ENCODE data around the gene RAP1GDS1.
A peak's percentile ranks its signal among the peaks of the same experiment; 100 is the strongest.

RAP1GDS1 gene, protein sequence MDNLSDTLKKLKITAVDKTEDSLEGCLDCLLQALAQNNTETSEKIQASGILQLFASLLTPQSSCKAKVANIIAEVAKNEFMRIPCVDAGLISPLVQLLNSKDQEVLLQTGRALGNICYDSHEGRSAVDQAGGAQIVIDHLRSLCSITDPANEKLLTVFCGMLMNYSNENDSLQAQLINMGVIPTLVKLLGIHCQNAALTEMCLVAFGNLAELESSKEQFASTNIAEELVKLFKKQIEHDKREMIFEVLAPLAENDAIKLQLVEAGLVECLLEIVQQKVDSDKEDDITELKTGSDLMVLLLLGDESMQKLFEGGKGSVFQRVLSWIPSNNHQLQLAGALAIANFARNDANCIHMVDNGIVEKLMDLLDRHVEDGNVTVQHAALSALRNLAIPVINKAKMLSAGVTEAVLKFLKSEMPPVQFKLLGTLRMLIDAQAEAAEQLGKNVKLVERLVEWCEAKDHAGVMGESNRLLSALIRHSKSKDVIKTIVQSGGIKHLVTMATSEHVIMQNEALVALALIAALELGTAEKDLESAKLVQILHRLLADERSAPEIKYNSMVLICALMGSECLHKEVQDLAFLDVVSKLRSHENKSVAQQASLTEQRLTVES

GRCh38 chr4:98260579-98261404 is at the start of gene RAP1GDS1:
RAP1GDS1 (plus strand) TSS chr4:98261384; CDS start chr4:98261566, 182 bp downstream.
- DNase-seq: peak; percentile 91

- DNase-seq: no peak
Observed at GRCh38 chr4:98222306-98222705, 38.9 kb upstream of the RAP1GDS1 start.

DNA sequence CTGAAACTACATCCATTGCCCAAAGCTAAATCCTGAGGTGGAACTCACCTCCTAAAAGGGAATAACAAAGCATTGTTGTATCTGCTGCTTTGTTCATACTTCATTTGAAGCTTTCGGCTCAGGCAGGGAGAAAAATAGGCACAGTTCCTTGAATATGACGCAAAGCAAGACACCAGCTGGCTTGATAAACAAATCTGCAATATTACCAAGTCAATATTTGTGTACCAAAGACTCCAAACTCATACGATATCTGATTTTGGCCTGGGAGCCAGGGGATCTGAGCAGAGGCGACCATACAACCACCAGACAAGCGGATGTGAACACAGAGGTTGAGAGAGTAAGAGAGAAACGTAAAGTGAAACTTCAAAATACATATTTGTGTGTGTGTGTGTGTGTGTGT is 34.8 kb upstream of the RAP1GDS1 start:
- DNase-seq: no peak

- no peak for DNase-seq
Observed at GRCh38 chr4:98230961-98231360, 30.2 kb upstream of the RAP1GDS1 start.

GRCh38 chr4:98232202-98232601 is 29.0 kb upstream of the RAP1GDS1 start:
- no peak for DNase-seq

DNA sequence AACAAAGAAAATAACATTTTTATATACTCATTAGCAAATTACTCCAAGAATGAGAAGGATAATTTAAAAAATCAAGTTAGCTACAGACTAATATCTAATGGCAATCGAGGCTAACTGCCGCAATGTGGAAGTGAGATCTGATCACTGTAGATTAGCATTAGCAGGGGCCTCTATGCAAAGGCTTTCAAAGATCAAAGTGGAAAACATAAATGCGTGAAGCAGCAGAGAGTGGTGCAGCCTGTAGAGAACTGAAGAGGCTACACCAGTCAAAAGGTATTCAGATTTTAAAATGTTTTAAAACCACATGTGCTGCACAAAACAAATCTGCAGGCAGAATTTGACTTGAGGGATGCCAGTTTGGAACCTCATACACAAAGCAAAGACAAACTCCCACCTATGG is 24.0 kb upstream of the RAP1GDS1 start:
- DNase-seq: no peak

- DNase-seq: no peak
Observed at GRCh38 chr4:98242063-98242462, 19.1 kb upstream of the RAP1GDS1 start.

- DNase-seq: no peak
Observed at GRCh38 chr4:98242538-98242937, 18.6 kb upstream of the RAP1GDS1 start.

DNA sequence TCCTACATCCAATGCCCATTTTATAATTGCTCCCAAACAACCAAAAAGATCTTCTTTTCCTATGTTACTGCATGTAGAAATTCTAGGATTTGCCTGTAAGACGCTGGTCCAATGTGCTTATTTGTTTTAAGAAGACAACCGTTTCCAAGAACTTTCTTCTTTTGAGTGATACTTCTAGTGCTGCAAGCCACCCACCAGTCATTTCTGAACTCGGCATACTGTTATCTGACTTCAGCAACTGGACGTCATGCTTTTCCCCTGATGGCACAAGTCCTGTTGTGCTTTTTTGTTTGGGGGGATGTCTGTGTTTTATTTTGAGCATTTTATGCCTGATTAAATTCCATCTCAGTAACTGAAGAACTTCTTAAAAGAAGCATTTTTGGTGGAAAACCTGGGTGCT is 16.0 kb upstream of the RAP1GDS1 start:
- no peak for DNase-seq

DNA sequence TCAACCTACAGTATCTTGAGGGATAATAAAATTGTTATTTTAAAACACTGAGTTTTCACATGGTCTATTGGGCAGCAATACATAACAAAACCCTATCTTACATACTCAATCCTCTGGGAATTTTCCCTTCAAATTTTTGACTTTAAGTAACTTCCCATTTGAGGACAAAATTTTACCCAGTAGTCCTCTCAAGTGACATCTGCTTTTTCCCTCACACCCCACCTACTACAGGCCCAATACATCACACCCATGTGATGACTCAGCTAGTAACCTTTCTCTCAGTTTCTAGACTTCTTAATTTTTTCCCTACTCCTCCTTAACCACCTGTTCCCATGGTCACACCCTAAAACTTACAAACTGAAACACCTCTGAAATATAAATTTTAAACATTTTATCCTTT is 12.2 kb upstream of the RAP1GDS1 start:
- DNase-seq: no peak

GRCh38 chr4:98249831-98250230 is 11.4 kb upstream of the RAP1GDS1 start:
- DNase-seq: no peak

DNA sequence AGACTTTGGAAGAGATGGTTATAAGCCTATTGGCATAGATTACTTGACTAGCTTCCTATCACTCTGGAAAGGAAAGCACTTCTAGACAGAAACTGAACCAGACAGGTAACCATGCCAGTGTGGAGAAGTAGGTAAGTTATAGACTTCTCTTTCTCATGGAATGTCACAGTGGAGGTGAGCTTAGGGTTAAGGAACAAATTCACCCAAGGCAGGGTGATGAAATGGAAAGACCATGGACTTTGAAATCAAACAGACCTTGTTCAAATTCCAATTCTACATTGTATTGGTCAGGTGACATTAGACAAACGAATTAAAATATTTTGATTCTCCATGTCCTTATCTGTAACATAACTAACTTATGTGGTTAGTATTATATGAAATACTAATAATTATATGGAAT is 7.7 kb upstream of the RAP1GDS1 start:
- DNase-seq: no peak

GRCh38 chr4:98260047-98260578 is 1.1 kb upstream of the RAP1GDS1 start:
- DNase-seq: peak; percentile 39

DNA sequence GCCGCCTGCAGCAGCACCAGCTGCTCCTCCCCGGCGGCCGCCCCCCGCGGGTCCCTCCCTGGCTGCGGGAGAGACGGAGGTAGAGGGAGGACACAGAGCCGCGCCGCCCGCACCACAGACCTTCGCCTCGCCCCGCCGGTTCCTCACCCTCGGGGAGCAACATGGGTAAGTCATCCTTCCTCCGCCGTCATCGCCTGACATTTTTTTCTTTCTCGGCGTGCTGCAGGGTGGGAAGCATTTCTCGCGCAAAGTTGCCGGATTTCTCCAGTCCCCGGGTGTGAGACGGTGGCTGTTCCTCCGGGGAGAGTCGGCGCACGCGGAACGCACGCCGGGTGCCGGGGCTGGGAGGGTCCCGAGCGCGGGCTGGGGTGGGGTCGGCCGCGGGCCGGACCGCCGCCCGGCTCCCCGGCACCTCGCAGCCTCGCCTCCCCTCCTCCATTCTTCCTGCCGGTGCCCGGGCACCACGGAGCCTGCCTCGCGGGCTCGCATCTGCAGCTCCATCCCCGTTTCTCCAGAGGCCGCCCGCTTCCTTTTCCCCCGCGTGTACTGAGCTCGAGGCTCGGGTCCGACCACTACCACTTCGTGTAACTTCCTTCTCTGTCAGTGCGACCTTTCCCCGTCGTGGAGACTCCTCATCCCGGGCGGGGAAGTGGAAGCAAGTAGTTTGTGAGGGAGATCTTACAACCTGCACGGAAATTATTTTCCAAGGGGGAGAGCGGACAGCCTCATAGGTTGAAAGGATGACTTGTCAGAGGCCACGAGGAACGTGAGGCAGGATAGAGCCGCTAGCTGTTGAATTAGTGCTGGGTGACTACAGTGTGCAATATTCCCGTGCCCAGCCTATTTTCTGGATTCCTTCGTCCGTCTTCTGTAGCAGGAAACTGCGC is 464 bp downstream of the RAP1GDS1 start:
- DNase-seq: peak; percentile 47

DNA sequence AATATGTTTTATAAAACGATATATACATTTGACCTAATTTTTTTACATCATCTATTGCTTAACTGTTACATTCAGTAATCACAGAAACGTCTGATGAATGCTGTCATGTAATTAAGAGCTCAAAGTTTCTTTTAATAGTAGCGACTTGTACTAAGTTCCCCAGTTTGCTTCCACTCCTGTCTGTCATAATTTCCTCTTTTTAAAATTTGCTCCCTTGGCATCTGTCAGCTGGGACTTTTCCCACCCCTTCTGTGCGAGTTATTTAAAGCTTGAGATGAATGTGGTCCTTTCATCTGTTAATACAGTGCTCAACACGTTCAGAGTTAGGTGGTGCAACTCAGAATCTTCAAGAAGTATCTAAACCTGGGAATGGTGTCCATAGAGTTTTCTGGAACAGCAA is 1.2 kb downstream of the RAP1GDS1 start:
- no peak for DNase-seq

DNA sequence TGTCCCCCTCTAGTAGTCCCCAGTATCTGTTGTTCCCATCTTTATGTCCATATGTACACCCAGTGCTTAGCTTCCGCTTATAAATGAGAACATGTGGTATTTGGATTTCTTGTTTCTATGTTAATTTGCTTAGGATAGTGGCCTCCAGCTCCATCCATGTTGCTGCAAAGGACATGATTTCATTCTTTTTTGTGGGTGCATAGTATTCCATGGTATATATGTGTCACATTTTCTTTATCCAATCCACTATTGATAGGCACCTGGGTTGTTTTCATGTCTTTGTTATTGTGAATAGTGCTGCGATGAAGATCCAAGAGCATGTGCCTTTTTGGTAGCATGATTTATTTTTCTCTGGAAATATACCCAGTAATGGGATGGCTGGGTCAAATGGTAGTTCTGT is 6.3 kb downstream of the RAP1GDS1 start:
- DNase-seq: no peak

GRCh38 chr4:98275145-98275544 is 14.0 kb downstream of the RAP1GDS1 start:
- DNase-seq: no peak

DNA sequence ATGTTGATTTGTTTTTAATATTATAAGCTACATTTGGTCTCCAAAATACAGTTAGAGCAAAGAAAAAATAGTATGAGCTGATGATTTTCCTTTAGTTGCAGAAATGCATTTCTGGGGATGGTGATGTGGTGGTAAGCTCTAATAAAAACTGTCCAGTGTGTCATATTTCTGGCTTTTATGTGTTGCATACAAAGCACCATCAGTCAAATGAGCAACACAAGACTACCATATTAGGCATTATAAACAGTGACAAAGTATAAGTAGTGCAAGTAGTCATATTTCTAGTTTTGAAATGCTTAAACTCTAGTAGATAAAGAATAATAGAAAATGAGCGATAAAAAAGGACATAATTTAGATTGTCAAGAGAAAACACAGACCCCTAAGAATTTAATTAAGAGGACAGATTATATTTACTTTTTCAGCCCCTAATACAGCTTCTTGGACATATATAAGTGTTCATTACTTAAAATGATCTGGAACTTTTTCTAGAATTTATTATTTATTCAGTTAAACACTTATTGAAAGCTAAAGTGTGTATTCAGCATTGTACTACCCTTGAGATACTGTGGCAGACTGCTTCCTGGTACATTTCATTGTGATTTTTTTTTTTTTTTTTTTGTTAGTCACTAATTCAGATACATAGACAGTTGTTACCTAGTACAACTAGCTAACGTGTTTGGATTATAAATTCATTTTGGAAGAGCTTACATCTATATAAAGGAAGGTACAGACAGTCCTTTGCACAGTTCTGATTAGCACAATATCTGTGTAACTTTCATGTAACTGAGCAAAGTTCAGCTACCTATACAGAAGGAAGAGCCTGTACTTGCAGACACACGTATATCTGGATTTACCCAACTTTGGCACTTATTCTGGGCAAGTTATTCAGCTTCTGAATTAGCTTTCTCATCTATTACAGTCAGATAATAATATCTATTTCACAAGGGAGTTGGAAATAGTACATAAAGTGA is 22.3 kb downstream of the RAP1GDS1 start:
- DNase-seq: no peak

- DNase-seq: no peak
Observed at GRCh38 chr4:98284640-98285046, 23.5 kb downstream of the RAP1GDS1 start.

DNA sequence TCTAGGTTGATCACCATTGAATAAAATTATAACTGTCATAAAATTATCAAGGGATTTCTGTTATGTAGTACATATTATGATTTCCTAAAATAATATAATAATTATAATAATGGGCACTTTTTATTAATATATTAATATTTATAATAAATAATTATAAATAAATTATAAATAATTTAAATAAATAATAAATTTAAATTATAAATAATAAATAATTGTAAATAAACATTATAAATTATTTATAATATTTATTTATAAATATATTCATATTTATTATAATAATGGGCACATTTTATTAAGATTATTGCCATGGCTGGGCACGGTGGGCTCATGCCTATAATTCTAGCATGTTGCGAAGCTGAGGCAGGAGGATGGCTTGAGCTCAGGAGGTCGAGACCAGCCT is 24.5 kb downstream of the RAP1GDS1 start:
- no peak for DNase-seq

DNA sequence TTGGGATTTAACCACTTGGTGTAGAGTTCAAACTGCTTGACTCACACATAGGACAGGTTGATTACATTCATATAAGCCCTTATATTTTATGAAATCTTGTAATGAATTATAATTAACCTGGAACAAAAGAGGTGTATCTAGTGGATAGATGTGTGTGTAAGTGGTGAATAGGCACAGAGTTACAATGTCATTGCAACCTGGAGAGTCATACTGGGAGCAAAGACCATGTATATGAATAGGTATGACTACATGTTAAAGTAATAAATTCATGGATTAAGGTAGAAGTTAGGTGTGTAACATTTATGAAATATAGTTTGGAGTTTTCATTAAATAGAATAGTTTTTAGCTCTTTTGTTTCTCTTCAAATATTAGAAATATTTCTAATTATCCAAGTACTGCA is 26.1 kb downstream of the RAP1GDS1 start:
- DNase-seq: no peak

All from NCI-H1092 (cell line).